Measurements from ENCODE around the gene ZSWIM7. TPM values are rescaled to one million over a fixed set of nuclear protein-coding genes. Genes with fewer than 3 reads are reported as not detected.

Gene ZSWIM7
- total RNA-seq, 2 donors from 2014 or later, result 15.1 to 16.5 TPM

DNA sequence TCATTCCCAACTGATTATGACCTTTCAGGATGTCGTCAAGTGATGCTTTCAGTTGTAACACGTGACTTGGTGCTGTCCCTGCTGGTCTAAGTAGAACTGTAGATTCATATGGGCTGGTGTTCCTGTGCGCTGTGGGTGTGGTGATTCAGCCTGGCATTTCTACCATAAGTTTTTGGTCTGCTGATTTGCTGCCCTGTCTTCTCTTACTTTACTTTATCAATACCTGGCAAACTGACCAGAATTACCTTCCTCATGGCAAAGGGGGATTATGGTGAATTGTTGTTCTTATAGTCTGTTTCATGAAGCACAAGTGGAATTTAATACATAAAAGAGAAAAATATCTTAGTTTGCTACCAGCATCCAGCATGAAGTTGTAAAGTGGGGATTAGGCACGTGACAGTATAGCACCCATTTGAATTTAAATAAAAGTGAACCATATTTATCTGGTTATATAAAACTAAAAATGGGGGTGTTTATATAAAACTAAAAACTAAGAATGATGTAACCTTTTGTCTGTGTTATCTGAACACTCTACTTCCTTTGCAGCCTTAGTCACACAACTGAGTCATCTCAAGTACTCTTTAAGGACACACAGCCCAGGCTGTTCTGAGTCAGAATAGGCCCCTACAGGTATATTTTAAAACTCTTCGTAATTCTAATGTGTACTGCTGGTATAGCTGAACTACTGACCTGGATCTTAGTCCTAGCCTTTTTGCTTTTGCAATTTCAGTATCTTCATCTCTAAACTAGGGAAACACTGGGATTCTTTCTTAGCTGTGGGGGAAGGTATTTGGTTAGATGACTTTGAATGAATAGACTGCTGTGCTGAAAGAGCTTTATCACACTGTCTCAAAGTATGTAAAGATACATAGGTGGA, 28.4 kb upstream of the ZSWIM7 start:
- WGBS, result 80% methylated on average over 5 of the region's 5 CpGs
- H3K9me3 ChIP-seq, result no peaks in the 10 kb centered on the region
- no peak for TF ChIP-seq POLR2AphosphoS5 (IDR thresholded peaks at IDR 0.05)
- no peak for TF ChIP-seq POLR2A (IDR thresholded peaks at IDR 0.05)
- TF ChIP-seq, protein P1, sequence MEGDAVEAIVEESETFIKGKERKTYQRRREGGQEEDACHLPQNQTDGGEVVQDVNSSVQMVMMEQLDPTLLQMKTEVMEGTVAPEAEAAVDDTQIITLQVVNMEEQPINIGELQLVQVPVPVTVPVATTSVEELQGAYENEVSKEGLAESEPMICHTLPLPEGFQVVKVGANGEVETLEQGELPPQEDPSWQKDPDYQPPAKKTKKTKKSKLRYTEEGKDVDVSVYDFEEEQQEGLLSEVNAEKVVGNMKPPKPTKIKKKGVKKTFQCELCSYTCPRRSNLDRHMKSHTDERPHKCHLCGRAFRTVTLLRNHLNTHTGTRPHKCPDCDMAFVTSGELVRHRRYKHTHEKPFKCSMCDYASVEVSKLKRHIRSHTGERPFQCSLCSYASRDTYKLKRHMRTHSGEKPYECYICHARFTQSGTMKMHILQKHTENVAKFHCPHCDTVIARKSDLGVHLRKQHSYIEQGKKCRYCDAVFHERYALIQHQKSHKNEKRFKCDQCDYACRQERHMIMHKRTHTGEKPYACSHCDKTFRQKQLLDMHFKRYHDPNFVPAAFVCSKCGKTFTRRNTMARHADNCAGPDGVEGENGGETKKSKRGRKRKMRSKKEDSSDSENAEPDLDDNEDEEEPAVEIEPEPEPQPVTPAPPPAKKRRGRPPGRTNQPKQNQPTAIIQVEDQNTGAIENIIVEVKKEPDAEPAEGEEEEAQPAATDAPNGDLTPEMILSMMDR (IDR thresholded peaks at IDR 0.05), result no peak
- no peak for DNase-seq (ENCODE audit: low spot score)
- H3K4me3 ChIP-seq, result no peak overlapping the region
- H3K36me3 ChIP-seq, result peaks cover 0 to 11% of the 10 kb centered on the region in 2 donors
- no peaks in the 10 kb centered on the region for H3K27me3 ChIP-seq (replicated peaks; ENCODE audit: insufficient read depth)
- intact Hi-C loops (cut with DNase I), result no loop called here
- no peak overlapping the region for H3K27ac ChIP-seq
- no peaks in the 10 kb centered on the region for H3K4me1 ChIP-seq (replicated peaks)

DNA sequence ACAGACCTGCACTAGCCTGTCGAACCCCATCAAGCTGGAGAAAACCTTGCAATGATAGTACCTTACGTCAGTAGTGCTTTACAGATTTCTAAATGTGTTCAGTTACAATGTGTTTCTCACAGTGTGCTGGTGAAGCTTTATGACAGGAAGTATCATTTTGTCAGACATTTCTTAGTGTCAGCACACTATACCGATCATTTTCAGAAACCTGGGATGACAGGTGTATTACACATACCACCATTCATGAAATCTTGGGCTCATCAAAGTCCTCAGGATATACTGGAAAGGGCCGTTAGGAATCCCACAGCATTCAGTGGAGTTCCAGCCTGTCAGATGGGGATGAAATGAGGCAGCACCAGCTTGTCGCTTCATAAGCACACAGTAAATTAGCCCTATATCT, 27.4 kb upstream of the ZSWIM7 start:
- TF ChIP-seq POLR2A (IDR thresholded peaks at IDR 0.05) (no peak), POLR2AphosphoS5 (IDR thresholded peaks at IDR 0.05) (no peak)
- TF ChIP-seq, protein P1 (IDR thresholded peaks at IDR 0.05), result no peak
- no peak overlapping the region for H3K27ac ChIP-seq
- H3K4me3 ChIP-seq, result no peak overlapping the region
- H3K36me3 ChIP-seq, result peaks cover 0 to 11% of the 10 kb centered on the region in 2 donors
- no peak for DNase-seq (ENCODE audit: low spot score)
- 92% methylated on average over 5 of the region's 5 CpGs for whole genome bisulfite sequencing
- no peaks in the 10 kb centered on the region for H3K9me3 ChIP-seq
- intact Hi-C loops (cut with DNase I), result no loop called here
- no peaks in the 10 kb centered on the region for H3K4me1 ChIP-seq (replicated peaks)
- no peaks in the 10 kb centered on the region for H3K27me3 ChIP-seq (replicated peaks; ENCODE audit: insufficient read depth)

DNA sequence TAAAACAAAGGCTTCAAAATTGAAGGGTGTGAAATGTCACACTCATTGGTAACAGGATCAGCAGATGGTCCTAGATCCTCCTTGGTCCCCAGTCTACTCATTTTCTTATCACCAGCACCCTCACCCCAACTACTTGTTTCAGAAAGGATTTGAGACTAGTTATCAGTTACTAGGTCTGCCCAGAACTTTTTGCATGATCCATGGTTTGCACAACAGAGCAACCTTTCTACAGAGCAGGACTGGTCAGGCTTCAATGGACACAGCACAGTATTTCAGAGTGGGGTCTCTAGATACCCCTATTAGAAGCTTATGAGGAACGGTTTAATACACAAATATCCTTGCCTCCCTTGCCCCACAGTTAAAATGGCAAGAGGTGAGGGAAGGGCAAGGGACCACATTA, 25.7 kb upstream of the ZSWIM7 start:
- Histone ChIP-seq H3K4me3 (no peak overlapping the region), H3K36me3 (peaks cover 0 to 11% of the 10 kb centered on the region in 2 donors), H3K27ac (no peak overlapping the region), H3K27me3 (replicated peaks; ENCODE audit: insufficient read depth) (no peaks in the 10 kb centered on the region), H3K9me3 (no peaks in the 10 kb centered on the region), H3K4me1 (replicated peaks) (no peaks in the 10 kb centered on the region)
- intact Hi-C loops (cut with DNase I), result no loop called here
- DNase-seq (ENCODE audit: low spot score), result no peak
- WGBS, result 96% methylated on average over 1 of the region's 1 CpG
- TF ChIP-seq POLR2AphosphoS5 (IDR thresholded peaks at IDR 0.05) (no peak), POLR2A (IDR thresholded peaks at IDR 0.05) (no peak)

DNA sequence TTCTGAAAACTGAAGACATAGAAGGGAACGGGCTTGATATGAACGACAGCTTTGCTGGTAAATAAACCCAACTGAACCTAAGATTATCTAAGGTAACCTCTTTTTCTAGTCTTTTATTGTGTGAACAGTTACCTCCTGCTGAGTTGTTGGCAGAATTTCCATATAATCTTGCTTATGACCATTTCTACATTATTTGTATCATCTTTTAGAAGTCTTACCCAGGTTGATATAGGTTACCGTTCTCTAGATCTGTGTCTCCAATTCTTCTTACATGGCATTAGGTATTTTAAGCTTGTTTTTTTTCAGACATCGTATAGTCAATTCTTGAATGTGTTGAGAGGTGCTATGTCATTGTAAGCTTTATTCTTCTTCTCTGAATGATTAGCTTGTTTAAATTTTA, 24.4 kb upstream of the ZSWIM7 start:
- H3K9me3 ChIP-seq, result no peaks in the 10 kb centered on the region
- no peak overlapping the region for H3K27ac ChIP-seq
- intact Hi-C loops (cut with DNase I), result no loop called here
- DNase-seq (ENCODE audit: low spot score), result no peak
- TF ChIP-seq POLR2AphosphoS5 (IDR thresholded peaks at IDR 0.05) (no peak), POLR2A (IDR thresholded peaks at IDR 0.05) (no peak)
- no peak overlapping the region for H3K4me3 ChIP-seq
- H3K27me3 ChIP-seq (replicated peaks; ENCODE audit: insufficient read depth), result no peaks in the 10 kb centered on the region
- peaks cover 0 to 11% of the 10 kb centered on the region in 2 donors for H3K36me3 ChIP-seq
- WGBS, result 69% methylated on average over 4 of the region's 4 CpGs
- H3K4me1 ChIP-seq (replicated peaks), result no peaks in the 10 kb centered on the region

DNA sequence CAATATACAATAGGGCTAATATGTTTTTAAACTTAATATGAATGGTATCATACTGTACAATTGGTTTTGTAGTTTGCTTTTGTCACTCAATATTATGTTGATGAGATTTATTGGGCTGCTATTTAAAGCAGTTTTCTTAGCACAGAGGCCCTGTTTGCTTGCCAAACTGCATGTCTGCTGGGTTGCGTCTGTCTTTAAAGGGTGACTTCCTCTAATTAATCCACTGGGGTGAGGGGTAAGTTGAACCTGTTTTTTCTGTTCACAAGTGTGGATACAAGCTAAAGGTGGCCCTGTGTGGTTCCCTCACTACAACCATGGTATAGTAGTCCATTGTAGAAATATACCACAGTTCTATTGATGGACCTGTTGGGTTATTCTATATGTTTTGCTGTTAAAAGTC, 19.8 kb upstream of the ZSWIM7 start:
- Histone ChIP-seq H3K9me3 (no peaks in the 10 kb centered on the region), H3K4me3 (no peak overlapping the region), H3K36me3 (no peaks in the 10 kb centered on the region), H3K27ac (no peak overlapping the region), H3K27me3 (replicated peaks; ENCODE audit: insufficient read depth) (no peaks in the 10 kb centered on the region), H3K4me1 (replicated peaks) (no peaks in the 10 kb centered on the region)
- DNase-seq (ENCODE audit: low spot score), result no peak
- intact Hi-C loops (cut with DNase I), result no loop called here
- TF ChIP-seq POLR2AphosphoS5 (IDR thresholded peaks at IDR 0.05) (no peak), POLR2A (IDR thresholded peaks at IDR 0.05) (no peak)
- TF ChIP-seq, protein P1 (IDR thresholded peaks at IDR 0.05), result no peak
- 56% methylated on average over 1 of the region's 1 CpG for WGBS

Data from prostate gland (tissue), 2 donors.